ENCODE data around the gene SLC7A8. TPM values are rescaled to one million over a fixed set of nuclear protein-coding genes. Genes with fewer than 3 reads are reported as not detected.

SLC7A8 gene
- total and polyA plus RNA-seq, 2 donors (not counting 1 experiment from before 2014, with no cell fraction given), result 0.25 to 1.1 TPM

GRCh38 chr14:23141706-23142444 lies 41.6 kb downstream of the SLC7A8 start:
- whole genome bisulfite sequencing (ENCODE audit: insufficient coverage), result 98% methylated on average over 5 of the region's 7 CpGs
- CTCF ChIA-PET, result interaction anchor here (1.0 kb wide), 1 partner anchor 20 kb away, joined by 3 read pairs; no protein-coding TSS in a partner anchor

DNA sequence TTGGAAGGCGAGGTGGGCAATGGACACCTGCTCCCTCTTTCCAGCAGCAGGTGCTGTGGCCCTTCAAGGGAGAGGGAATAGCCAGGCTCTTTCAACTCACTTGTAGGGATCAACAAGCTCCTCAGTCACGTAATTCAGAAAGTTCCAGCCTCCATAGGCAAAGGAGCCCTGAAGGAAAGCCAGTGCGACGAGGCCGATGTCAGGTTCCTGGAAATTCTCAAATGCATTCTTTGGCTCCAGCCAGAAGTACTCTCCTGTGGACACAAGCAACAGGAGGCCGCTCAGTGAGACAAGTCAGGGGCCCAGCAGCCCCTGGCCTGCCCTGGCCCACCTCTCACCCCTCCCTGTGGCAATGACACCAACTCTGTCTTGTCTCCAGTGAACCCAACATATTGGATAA lies 43.1 kb downstream of the SLC7A8 start:
- no peaks in the 10 kb centered on the region for H3K27me3 Mint-ChIP-seq
- no peaks in the 10 kb centered on the region for H4K20me1 ChIP-seq (ENCODE audit: control insufficient read depth, insufficient read depth, low read length, poor library complexity, severe bottlenecking)
- H3K4me1 Mint-ChIP-seq, result no peaks in the 10 kb centered on the region
- no peaks in the 10 kb centered on the region for H3K27me3 ChIP-seq (replicated peaks in 1 of 4; ENCODE audit: control extremely low read depth in 1 of 4, control insufficient read depth in 3 of 4, insufficient read depth in 4 of 4, low read length in 3 of 4)
- H3K27ac ChIP-seq (ENCODE audit: low read length in 2 of 2), result no peak overlapping the region
- DNase-seq (no peak), ATAC-seq (ENCODE audit: low read depth) (no peak)
- H3K79me2 ChIP-seq (ENCODE audit: control insufficient read depth, insufficient read depth, low read length), result no peaks in the 10 kb centered on the region
- 86% methylated on average over 6 of the region's 6 CpGs for WGBS (ENCODE audit: insufficient coverage)
- H3K27ac Mint-ChIP-seq, result no peak overlapping the region
- no peaks in the 10 kb centered on the region for H3K4me1 ChIP-seq (ENCODE audit: control insufficient read depth in 2 of 2, insufficient read depth in 2 of 2, low read length in 2 of 2)
- no peaks in the 10 kb centered on the region for H3K9me3 ChIP-seq (ENCODE audit: control extremely low read depth in 1 of 3, control insufficient read depth in 2 of 3, insufficient read depth in 1 of 3, low read length in 2 of 3)
- TF ChIP-seq EZH2 (IDR thresholded peaks at IDR 0.05; ENCODE audit: borderline replicate concordance, insufficient read depth, low read depth, low read length, poor library complexity, severe bottlenecking), result no peak
- TF ChIP-seq, protein P1, sequence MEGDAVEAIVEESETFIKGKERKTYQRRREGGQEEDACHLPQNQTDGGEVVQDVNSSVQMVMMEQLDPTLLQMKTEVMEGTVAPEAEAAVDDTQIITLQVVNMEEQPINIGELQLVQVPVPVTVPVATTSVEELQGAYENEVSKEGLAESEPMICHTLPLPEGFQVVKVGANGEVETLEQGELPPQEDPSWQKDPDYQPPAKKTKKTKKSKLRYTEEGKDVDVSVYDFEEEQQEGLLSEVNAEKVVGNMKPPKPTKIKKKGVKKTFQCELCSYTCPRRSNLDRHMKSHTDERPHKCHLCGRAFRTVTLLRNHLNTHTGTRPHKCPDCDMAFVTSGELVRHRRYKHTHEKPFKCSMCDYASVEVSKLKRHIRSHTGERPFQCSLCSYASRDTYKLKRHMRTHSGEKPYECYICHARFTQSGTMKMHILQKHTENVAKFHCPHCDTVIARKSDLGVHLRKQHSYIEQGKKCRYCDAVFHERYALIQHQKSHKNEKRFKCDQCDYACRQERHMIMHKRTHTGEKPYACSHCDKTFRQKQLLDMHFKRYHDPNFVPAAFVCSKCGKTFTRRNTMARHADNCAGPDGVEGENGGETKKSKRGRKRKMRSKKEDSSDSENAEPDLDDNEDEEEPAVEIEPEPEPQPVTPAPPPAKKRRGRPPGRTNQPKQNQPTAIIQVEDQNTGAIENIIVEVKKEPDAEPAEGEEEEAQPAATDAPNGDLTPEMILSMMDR (IDR thresholded peaks at IDR 0.05), result no peak
- no peak overlapping the region for H3K4me2 ChIP-seq (replicated peaks; ENCODE audit: low read depth, low read length, poor library complexity, severe bottlenecking)
- no peak overlapping the region for H3K9ac ChIP-seq (ENCODE audit: low read length)
- no peak overlapping the region for H3K4me3 ChIP-seq (ENCODE audit: control extremely low read depth in 1 of 5, extremely low read depth in 1 of 5, insufficient read depth in 1 of 5, low read depth in 2 of 5, low read length in 4 of 5)
- ChIA-PET POLR2A (no interaction called here), CTCF (no interaction called here)
- H2AFZ ChIP-seq (ENCODE audit: insufficient read depth, low read depth, low read length, poor library complexity, severe bottlenecking), result no peak overlapping the region
- intact Hi-C loops (cut with micrococcal nuclease), result no loop called here
- H3K9me3 Mint-ChIP-seq (ENCODE audit: insufficient read depth), result no peaks in the 10 kb centered on the region
- H3K36me3 ChIP-seq (replicated peaks in 1 of 2; ENCODE audit: control extremely low read depth in 1 of 2, control insufficient read depth in 1 of 2, extremely low read depth in 1 of 2, insufficient read depth in 2 of 2, low read length in 1 of 2), result no peaks in the 10 kb centered on the region
- H3K4me3 Mint-ChIP-seq, result no peak overlapping the region

More at GRCh38 chr14:23141706-23142444, 41.6 kb downstream of the SLC7A8 start:
- ATAC-seq (ENCODE audit: low read depth) (no peak), DNase-seq (no peak)
- no peaks in the 10 kb centered on the region for H3K36me3 ChIP-seq (replicated peaks in 1 of 2; ENCODE audit: control extremely low read depth in 1 of 2, control insufficient read depth in 1 of 2, extremely low read depth in 1 of 2, insufficient read depth in 2 of 2, low read length in 1 of 2)
- H3K79me2 ChIP-seq (ENCODE audit: control insufficient read depth, insufficient read depth, low read length), result no peaks in the 10 kb centered on the region
- no peak overlapping the region for H3K27ac Mint-ChIP-seq
- TF ChIP-seq EZH2 (IDR thresholded peaks at IDR 0.05; ENCODE audit: borderline replicate concordance, insufficient read depth, low read depth, low read length, poor library complexity, severe bottlenecking), result no peak
- TF ChIP-seq, protein P1 (IDR thresholded peaks at IDR 0.05), result no peak
- intact Hi-C loops (cut with micrococcal nuclease), result no loop called here
- POLR2A ChIA-PET, result interaction anchor here (0.6 kb wide), 1 partner anchor 380 kb away, joined by 8 read pairs; no protein-coding TSS in a partner anchor
- no peaks in the 10 kb centered on the region for H4K20me1 ChIP-seq (ENCODE audit: control insufficient read depth, insufficient read depth, low read length, poor library complexity, severe bottlenecking)
- H3K4me3 Mint-ChIP-seq, result no peak overlapping the region
- H3K9ac ChIP-seq (ENCODE audit: low read length), result no peak overlapping the region
- H3K4me3 ChIP-seq (ENCODE audit: control extremely low read depth in 1 of 5, extremely low read depth in 1 of 5, insufficient read depth in 1 of 5, low read depth in 2 of 5, low read length in 4 of 5), result no peak overlapping the region
- H3K4me1 ChIP-seq (ENCODE audit: control insufficient read depth in 2 of 2, insufficient read depth in 2 of 2, low read length in 2 of 2), result no peaks in the 10 kb centered on the region
- no peak overlapping the region for H3K27ac ChIP-seq (ENCODE audit: low read length in 2 of 2)
- no peak overlapping the region for H3K4me2 ChIP-seq (replicated peaks; ENCODE audit: low read depth, low read length, poor library complexity, severe bottlenecking)
- no peaks in the 10 kb centered on the region for H3K9me3 Mint-ChIP-seq (ENCODE audit: insufficient read depth)
- no peaks in the 10 kb centered on the region for H3K27me3 ChIP-seq (replicated peaks in 1 of 4; ENCODE audit: control extremely low read depth in 1 of 4, control insufficient read depth in 3 of 4, insufficient read depth in 4 of 4, low read length in 3 of 4)
- H3K9me3 ChIP-seq (ENCODE audit: control extremely low read depth in 1 of 3, control insufficient read depth in 2 of 3, insufficient read depth in 1 of 3, low read length in 2 of 3), result no peaks in the 10 kb centered on the region
- H3K27me3 Mint-ChIP-seq, result peaks cover 5% of the 10 kb centered on the region
- H3K4me1 Mint-ChIP-seq, result no peaks in the 10 kb centered on the region
- no peak overlapping the region for H2AFZ ChIP-seq (ENCODE audit: insufficient read depth, low read depth, low read length, poor library complexity, severe bottlenecking)

Data from B cell (primary cell).